HepG2 (cell line): Measurements from ENCODE around the gene LLGL2. TPM values are rescaled to one million over a fixed set of nuclear protein-coding genes. Genes with fewer than 3 reads are reported as not detected.
A peak's percentile ranks its signal among the peaks of the same experiment; 100 is the strongest.

Experiments
- ATAC-seq: fragments of 200-7000 bp; cut with Tn5 transposase; 3 replicates; pipeline ENCODE4 v1.9.1; 2020; ENCODE audit warnings: mild to moderate bottlenecking, moderate library complexity
- BruUV-seq: library from RNA; stranded (reverse); fragments of 400-500 nt; replicated peaks from 2 replicates; lab custom pipeline; 2021; lab: Mats Ljungman, UMichigan
- CTCF ChIA-PET: fragments of 300-600 bp; formaldehyde crosslinking; extraction: SDS; loops from one replicate; lab custom pipeline; 2021; ENCODE audit warnings: low total read pairs, inconsistent platforms, low intra/inter-chr PET ratio; lab: Yijun Ruan, JAX
- POLR2A ChIA-PET: fragments of 350-600 bp; sonication (Branson Sonifier 250); formaldehyde crosslinking; loops from one replicate; lab custom pipeline; 2020; ENCODE audit warnings: antibody characterized with exemption, inconsistent platforms; lab: Yijun Ruan, JAX
- DNase-seq: peaks from one replicate; pipeline ENCODE4 v3.0.0-alpha.2; 2015; ENCODE audit warnings: low spot score
- FAIRE-seq: peaks from 3 replicates; lab custom pipeline; 2011; peaks lifted over from hg19 to GRCh38; lab: Jason Lieb, UNC
- H2AFZ ChIP-seq: one replicate; pipeline ENCODE4 v1.6.1; 2011; ENCODE audit warnings: low read length, inconsistent platforms
- H3K27ac ChIP-seq: fragments of 300-600 bp; 3 replicates; pipeline ENCODE4 v1.8.0; 2011; ENCODE audit warnings: mixed run types, mild to moderate bottlenecking, mixed read lengths, low read length, inconsistent platforms; ENCODE audit not compliant: insufficient read depth; ENCODE audit errors: extremely low read length
- H3K27me3 ChIP-seq, 2 experiments: fragments of 200-600 bp in 1 of 2; 2 replicates in 1 of 2; 3 replicates in 1 of 2; pipeline versions ENCODE4 v1.6.0 to v1.8.0; 2011; ENCODE audit warnings: low read length in 2 of 2, mild to moderate bottlenecking in 2 of 2, moderate library complexity in 2 of 2, inconsistent platforms in 1 of 2; ENCODE audit not compliant: insufficient read depth in 2 of 2, control insufficient read depth in 1 of 2
- H3K36me3 ChIP-seq, 2 experiments: fragments of 200-600 bp in 1 of 2; replicated peaks in 1 of 2; 2 replicates in 1 of 2; 3 replicates in 1 of 2; pipeline versions ENCODE4 v1.5.1 to v1.8.0; 2011; ENCODE audit warnings: low read length in 2 of 2, inconsistent platforms in 1 of 2; ENCODE audit not compliant: insufficient read depth in 2 of 2, control insufficient read depth in 1 of 2
- H3K4me1 ChIP-seq: 2 replicates; pipeline ENCODE4 v1.5.1; 2012; ENCODE audit warnings: low read length, inconsistent platforms; ENCODE audit not compliant: insufficient read depth
- H3K4me2 ChIP-seq: 2 replicates; pipeline ENCODE4 v1.6.0; 2011; ENCODE audit warnings: low read depth, low read length, inconsistent platforms
- H3K4me3 ChIP-seq, 3 experiments: fragments of 200-600 bp in 1 of 3; sonication (generic), shearing (Covaris generic) in 1 of 3; replicated peaks in 1 of 3; 2 replicates each; pipeline ENCODE4 v1.5.1; 2011 to 2016; ENCODE audit warnings: low read length in 3 of 3, inconsistent platforms in 2 of 3, low read depth in 2 of 3, mild to moderate bottlenecking in 2 of 3, control low read depth in 1 of 3, mixed read lengths in 1 of 3; ENCODE audit not compliant: insufficient read depth in 1 of 3
- H3K79me2 ChIP-seq: one replicate; pipeline ENCODE4 v1.6.1; 2011; ENCODE audit warnings: low read length, inconsistent platforms; ENCODE audit not compliant: insufficient read depth
- H3K9ac ChIP-seq: 2 replicates; pipeline ENCODE4 v1.6.0; 2011; ENCODE audit warnings: mild to moderate bottlenecking, low read depth, low read length, inconsistent platforms; ENCODE audit not compliant: insufficient read depth
- H3K9me3 ChIP-seq: 2 replicates; pipeline ENCODE4 v1.5.1; 2012; ENCODE audit warnings: mild to moderate bottlenecking, low read length
- H4K20me1 ChIP-seq: 2 replicates; pipeline ENCODE4 v1.6.0; 2011; ENCODE audit warnings: inconsistent platforms, mild to moderate bottlenecking, low read length, moderate library complexity; ENCODE audit not compliant: insufficient read depth
- ARNT ChIP-seq: fragments of 450-650 bp; IDR thresholded peaks from 2 replicates; pipeline ENCODE4 v1.6.1; 2017
- CEBPZ ChIP-seq: IDR thresholded peaks from 2 replicates; pipeline ENCODE4 v1.6.1; 2012; ENCODE audit warnings: low read length, improper control_type of control experiment
- GABPA ChIP-seq, 2 experiments: IDR thresholded peaks; 2 replicates each; pipeline ENCODE4 v1.6.1; 2011 to 2016; ENCODE audit warnings: low read depth in 2 of 2, low read length in 1 of 2, missing biosample characterization in 1 of 2, missing genetic modification characterization in 1 of 2
- GABPB1 ChIP-seq: IDR thresholded peaks from 2 replicates; pipeline ENCODE4 v1.6.1; 2016; ENCODE audit warnings: mild to moderate bottlenecking, missing genetic modification reagents, moderate library complexity, missing compliant biosample characterization
- XBP1 ChIP-seq: sonication (generic); formaldehyde crosslinking; IDR thresholded peaks from 2 replicates; pipeline ENCODE4 v1.5.0; 2020; ENCODE audit warnings: missing genetic modification reagents
- ZBTB33 ChIP-seq: sonication (generic); formaldehyde crosslinking; IDR thresholded peaks from 2 replicates; pipeline ENCODE4 v1.4.0; 2020; ENCODE audit warnings: missing genetic modification reagents
- ZBTB43 ChIP-seq: sonication (generic); formaldehyde crosslinking; conservative IDR thresholded peaks from 2 replicates; pipeline ENCODE4 v1.4.0; 2020; ENCODE audit warnings: missing genetic modification reagents
- ZBTB46 ChIP-seq: sonication (generic); formaldehyde crosslinking; IDR thresholded peaks from 2 replicates; pipeline ENCODE4 v1.4.0; 2020; ENCODE audit warnings: mild to moderate bottlenecking, missing genetic modification reagents, borderline replicate concordance
- ZNF768 ChIP-seq: sonication (generic); formaldehyde crosslinking; IDR thresholded peaks from 2 replicates; pipeline ENCODE4 v1.4.0; 2020; ENCODE audit warnings: missing genetic modification reagents
- WGBS: methylation state at CpG from one replicate; pipeline ENCODE4 v1.1.6; 2017; ENCODE audit warnings: low lambda C conversion rate; 5-methylcytosine and 5-hydroxymethylcytosine counted together
- in situ Hi-C: cut with HindIII; loops from 2 replicates; pipeline ENCODE4 v1.10.0; 2017; ENCODE audit warnings: low pct_unique_long_range_greater_than_20kb; ENCODE audit not compliant: extremely low pct_ligation_motif_present
- intact Hi-C: fragments of 100-400 bp; cut with micrococcal nuclease; formaldehyde crosslinking; loops from one replicate; pipeline ENCODE4 v1.10.0; 2022; ENCODE audit not compliant: unreplicated experiment
- polyA plus RNA-seq, 8 experiments: library from polyadenylated mRNA; depleted of rRNA in 3 of 8; stranded (reverse) in 7 of 8; unstranded in 1 of 8; fragments of >200 nt; fragmentation: Illumina TruSeq in 4 of 8; extraction: Trizol in 4 of 8; gene quantifications; 2 replicates each; pipeline versions ENCODE4 v1.2.1 to v1.2.3, GENCODE V29; 2011 to 2016; ENCODE audit warnings: low read depth in 4 of 8, missing spikeins in 1 of 8, mixed read lengths in 1 of 8; ENCODE audit not compliant: insufficient read depth in 1 of 8
- total RNA-seq, 5 experiments: library from RNA; depleted of rRNA; stranded (reverse); fragments of >200 nt; fragmentation: Illumina TruSeq; extraction: Trizol; gene quantifications; 2 replicates each; pipeline ENCODE4 v1.2.3, GENCODE V29; 2016; ENCODE audit warnings: low read depth in 1 of 5

The LLGL2 gene
- total and polyA plus RNA-seq, 2 of the 13 experiments (the other 11 are each of a cell fraction or from before 2014, with no cell fraction given): 83.0 to 86.7 TPM

GRCh38 chr17:75612906-75613626, 87.6 kb downstream of the LLGL2 start:
- ChIA-PET CTCF (no interaction called here), POLR2A (interaction anchor here (1.4 to 1.8 kb wide), 3 partner anchors 11 to 167 kb away, joined by 3 to 5 read pairs (median 4); no protein-coding TSS in a partner anchor)
- Histone ChIP-seq H3K79me2 (no peaks in the 10 kb centered on the region), H3K4me3 (no peak overlapping the region), H4K20me1 (no peaks in the 10 kb centered on the region), H3K4me2 (no peak overlapping the region), H2AFZ (no peak overlapping the region), H3K9me3 (no peaks in the 10 kb centered on the region), H3K27ac (no peak overlapping the region), H3K9ac (no peak overlapping the region), H3K27me3 (no peaks in the 10 kb centered on the region; a peak in 1 of 5 replicates), H3K36me3 (no peaks in the 10 kb centered on the region), H3K4me1 (peaks cover 46% of the 10 kb centered on the region)
- DNase-seq (no peak), ATAC-seq (no peak), FAIRE-seq (no peak)
- 88% methylated on average over 5 of the region's 27 CpGs for WGBS
- in situ Hi-C loops: loop anchor here (10.0 kb wide), 1 partner anchor 142 kb away; no protein-coding TSS in a partner anchor
- TF ChIP-seq ARNT: no peak
- peak; percentile 8; the same call in 1 of the 2 replicates for TF ChIP-seq ZNF768
- no peak for TF ChIP-seq ZBTB46
- 0 out of 2 replicates have a peak, but pooled peaks have one; percentile 19 for TF ChIP-seq ZBTB33 (CRISPR knock-in tag)
- TF ChIP-seq GABPB1 (CRISPR knock-in tag): 0 out of 2 replicates have a peak, but pooled peaks have one; percentile 11
- no peak for TF ChIP-seq XBP1 (CRISPR knock-in tag)
- TF ChIP-seq ZBTB43 (CRISPR knock-in tag): no peak
- TF ChIP-seq GABPA (IDR thresholded peaks at IDR 0.05; ENCODE audit: low read depth, low read length): no peak
- TF ChIP-seq GABPA (CRISPR knock-in tag; IDR thresholded peaks at IDR 0.05; ENCODE audit: low read depth): no peak
- TF ChIP-seq CEBPZ: no peak
- intact Hi-C loops: loop anchor here (5.0 kb wide), 1 partner anchor 139 kb away; no protein-coding TSS in a partner anchor
- no TSS peak for BruUV-seq
